T1000 (cell line): ENCODE measurements around the gene FNDC3B.

Experiments used
- DNase-seq: peaks from one replicate; lab custom pipeline; 2025; ENCODE audit warnings: mixed read lengths; lab: John Stamatoyannopoulos, UW

Gene FNDC3B

GRCh38 chr3:172137287-172138192 lies 98.2 kb downstream of the FNDC3B start:
- no peak for DNase-seq

- no peak for DNase-seq
These were observed 98.8 kb downstream of the FNDC3B start for GRCh38 chr3:172138193-172138537.

- DNase-seq = no peak
These were observed 99.6 kb downstream of the FNDC3B start for GRCh38 chr3:172138792-172139507.

- DNase-seq = no peak
These were observed 100.3 kb downstream of the FNDC3B start for GRCh38 chr3:172139528-172140276.

GRCh38 chr3:172140499-172141391 lies 101.4 kb downstream of the FNDC3B start:
- DNase-seq = peak; percentile 58

GRCh38 chr3:172142051-172142863 lies 102.9 kb downstream of the FNDC3B start:
- no peak for DNase-seq

- DNase-seq = no peak
These were observed 103.6 kb downstream of the FNDC3B start for GRCh38 chr3:172142864-172143451.

- DNase-seq = no peak
These were observed 104.5 kb downstream of the FNDC3B start for GRCh38 chr3:172143739-172144497.

- DNase-seq = no peak
These were observed 105.2 kb downstream of the FNDC3B start for GRCh38 chr3:172144601-172145000.

- DNase-seq = no peak
These were observed 105.8 kb downstream of the FNDC3B start for GRCh38 chr3:172145031-172145686.

- DNase-seq = no peak
These were observed 107.0 kb downstream of the FNDC3B start for GRCh38 chr3:172146349-172146748.

- DNase-seq = no peak
These were observed 107.9 kb downstream of the FNDC3B start for GRCh38 chr3:172147113-172147818.

- no peak for DNase-seq
These were observed 108.9 kb downstream of the FNDC3B start for GRCh38 chr3:172148241-172148640.

- DNase-seq = no peak
These were observed 109.6 kb downstream of the FNDC3B start for GRCh38 chr3:172148702-172149565.

GRCh38 chr3:172150268-172150667 lies 110.9 kb downstream of the FNDC3B start:
- no peak for DNase-seq

- no peak for DNase-seq
These were observed 111.7 kb downstream of the FNDC3B start for GRCh38 chr3:172150913-172151650.
